A549 (cell line): ENCODE results near the gene TEP1. TPM values are rescaled to one million over a fixed set of nuclear protein-coding genes. Genes with fewer than 3 reads are reported as not detected.

ENCODE experiments used
- ATAC-seq, 2 experiments: fragments of 200-7000 bp in 1 of 2; fragments of >200 bp in 1 of 2; cut with Nextera tagmentation in 1 of 2; cut with Tn5 transposase in 1 of 2; 3 replicates each; pipeline versions ENCODE4 v1.8.0 to v1.9.1; 2018 to 2020; ENCODE audit warnings: mild to moderate bottlenecking in 1 of 2, moderate library complexity in 1 of 2
- CTCF ChIA-PET: fragments of 300-600 bp; sonication (Branson Sonifier 250); formaldehyde crosslinking; extraction: SDS; loops from one replicate; lab custom pipeline; 2021; ENCODE audit warnings: antibody characterized with exemption, inconsistent platforms; lab: Yijun Ruan, JAX
- POLR2A ChIA-PET: fragments of 350-600 bp; formaldehyde crosslinking; extraction: SDS; loops from one replicate; lab custom pipeline; 2021; ENCODE audit warnings: antibody characterized with exemption, inconsistent platforms; lab: Yijun Ruan, JAX
- DNase-seq, 2 experiments: peaks; one replicate each; pipeline versions ENCODE4 v3.0.0 to v3.0.0-alpha.2; 2011 to 2016; ENCODE audit warnings: low read depth in 1 of 2, low spot score in 1 of 2
- FAIRE-seq: peaks from 2 replicates; lab custom pipeline; 2011; peaks lifted over from hg19 to GRCh38; lab: Jason Lieb, UNC
- H3K27ac ChIP-seq, 2 experiments: fragments of >200 bp; sonication (Bioruptor Twin); formaldehyde crosslinking; 3 replicates each; pipeline ENCODE4 v1.5.1; 2016 to 2017
- H3K4me1 ChIP-seq: fragments of >200 bp; sonication (Bioruptor Twin); formaldehyde crosslinking; 3 replicates; pipeline ENCODE4 v1.6.1; 2016
- H3K4me2 ChIP-seq: fragments of >200 bp; sonication (Bioruptor Twin); formaldehyde crosslinking; 3 replicates; pipeline ENCODE4 v1.6.1; 2016
- H3K4me3 ChIP-seq: fragments of >200 bp; sonication (Bioruptor Twin); formaldehyde crosslinking; 3 replicates; pipeline ENCODE4 v1.5.1; 2016
- H3K9me3 ChIP-seq: fragments of >200 bp; sonication (Bioruptor Twin); formaldehyde crosslinking; 3 replicates; pipeline ENCODE4 v1.6.1; 2016
- ATOH8 ChIP-seq: fragments of 250-450 bp; sonication (Bioruptor Pico); IDR thresholded peaks from 2 replicates; pipeline ENCODE4 v1.5.0; 2020; ENCODE audit warnings: low read depth, mild to moderate bottlenecking, moderate library complexity
- BCL3 ChIP-seq: fragments of >200 bp; sonication (Bioruptor Twin); formaldehyde crosslinking; IDR thresholded peaks from 3 replicates; pipeline ENCODE4 v1.6.1; 2016
- CHD2 ChIP-seq: fragments of 150-350 bp; IDR thresholded peaks from 2 replicates; pipeline ENCODE4 v1.6.1; 2014; ENCODE audit warnings: low read length; ENCODE audit not compliant: partially characterized antibody
- CTCF ChIP-seq: fragments of >200 bp; sonication (Bioruptor Twin); formaldehyde crosslinking; IDR thresholded peaks from 3 replicates; pipeline ENCODE4 v1.5.1; 2016
- E2F6 ChIP-seq: IDR thresholded peaks from 2 replicates; pipeline ENCODE4 v1.6.1; 2012; ENCODE audit warnings: low read depth, borderline replicate concordance
- ESRRA ChIP-seq: fragments of 150-350 bp; IDR thresholded peaks from 2 replicates; pipeline ENCODE4 v1.6.1; 2014; ENCODE audit warnings: mild to moderate bottlenecking, low read length, borderline replicate concordance
- FOSB ChIP-seq: fragments of 250-450 bp; sonication (Bioruptor Pico); IDR thresholded peaks from 2 replicates; pipeline ENCODE4 v1.5.0; 2020; ENCODE audit warnings: mild to moderate bottlenecking, moderate library complexity
- FOSL2 ChIP-seq, 2 experiments: fragments of 450-650 bp in 1 of 2; fragments of >200 bp in 1 of 2; sonication (Bioruptor Twin) in 1 of 2; formaldehyde crosslinking; IDR thresholded peaks; 2 replicates each; pipeline versions ENCODE4 v1.5.0 to v1.6.1; 2016 to 2020; ENCODE audit warnings: mild to moderate bottlenecking in 1 of 2, moderate library complexity in 1 of 2
- GATA3 ChIP-seq: IDR thresholded peaks from 2 replicates; pipeline ENCODE4 v1.6.1; 2012; ENCODE audit warnings: borderline replicate concordance
- HMGXB4 ChIP-seq: fragments of 250-450 bp; sonication (Bioruptor Pico); IDR thresholded peaks from 2 replicates; pipeline ENCODE4 v1.5.0; 2021; ENCODE audit warnings: mild to moderate bottlenecking, moderate library complexity, borderline replicate concordance
- HOXA7 ChIP-seq: fragments of 250-450 bp; sonication (Bioruptor Pico); IDR thresholded peaks from 2 replicates; pipeline ENCODE4 v1.5.0; 2020; ENCODE audit warnings: mild to moderate bottlenecking, moderate library complexity
- HOXB13 ChIP-seq: fragments of 250-450 bp; sonication (Bioruptor Pico); IDR thresholded peaks from 2 replicates; pipeline ENCODE4 v1.5.0; 2020; ENCODE audit warnings: low read depth, mild to moderate bottlenecking, moderate library complexity
- KDM5A ChIP-seq: fragments of 200-600 bp; sonication (generic); IDR thresholded peaks from 2 replicates; pipeline ENCODE4 v1.6.1; 2016; ENCODE audit warnings: antibody characterized with exemption, mild to moderate bottlenecking
- MAX ChIP-seq: IDR thresholded peaks from 2 replicates; pipeline ENCODE4 v1.6.1; 2012
- MYC ChIP-seq: IDR thresholded peaks from 2 replicates; pipeline ENCODE4 v1.6.1; 2012; ENCODE audit warnings: mild to moderate bottlenecking, inconsistent platforms, low read length, improper control_type of control experiment, borderline replicate concordance
- NFE2L2 ChIP-seq: fragments of 150-350 bp; conservative IDR thresholded peaks from 2 replicates; pipeline ENCODE4 v1.6.1; 2014; ENCODE audit warnings: low read length
- NPAS2 ChIP-seq: fragments of 250-450 bp; sonication (Bioruptor Pico); IDR thresholded peaks from 2 replicates; pipeline ENCODE4 v1.8.0; 2022; ENCODE audit warnings: mild to moderate bottlenecking, moderate library complexity, borderline replicate concordance
- PHF8 ChIP-seq: fragments of 200-600 bp; sonication (generic); IDR thresholded peaks from 2 replicates; pipeline ENCODE4 v1.6.1; 2016; ENCODE audit warnings: low read depth, mild to moderate bottlenecking, antibody characterized with exemption, moderate library complexity, borderline replicate concordance
- REST ChIP-seq: fragments of 200-600 bp; sonication (generic); IDR thresholded peaks from 2 replicates; pipeline ENCODE4 v1.6.1; 2016; ENCODE audit warnings: antibody characterized with exemption, mild to moderate bottlenecking, moderate library complexity
- RFX5 ChIP-seq: fragments of 450-650 bp; IDR thresholded peaks from 2 replicates; pipeline ENCODE4 v1.7.1; 2014; ENCODE audit warnings: antibody characterized with exemption, mild to moderate bottlenecking, moderate library complexity
- RNF2 ChIP-seq: fragments of 200-600 bp; sonication (generic); IDR thresholded peaks from 2 replicates; pipeline ENCODE4 v1.6.1; 2016; ENCODE audit warnings: low read depth, mild to moderate bottlenecking, antibody characterized with exemption, moderate library complexity, borderline replicate concordance
- TFCP2L1 ChIP-seq: fragments of 250-450 bp; sonication (Bioruptor Pico); IDR thresholded peaks from 2 replicates; pipeline ENCODE4 v1.5.0; 2021; ENCODE audit warnings: mild to moderate bottlenecking
- TP53 ChIP-seq: fragments of 250-450 bp; sonication (Bioruptor Pico); IDR thresholded peaks from 2 replicates; pipeline ENCODE4 v1.5.0; 2021; ENCODE audit warnings: mild to moderate bottlenecking, moderate library complexity
- USF2 ChIP-seq: fragments of 450-650 bp; IDR thresholded peaks from 2 replicates; pipeline ENCODE4 v1.6.1; 2014; ENCODE audit warnings: antibody characterized with exemption
- ZSCAN20 ChIP-seq: fragments of 250-450 bp; sonication (Bioruptor Pico); IDR thresholded peaks from 2 replicates; pipeline ENCODE4 v1.8.0; 2022; ENCODE audit warnings: mild to moderate bottlenecking, moderate library complexity
- WGBS: methylation state at CpG from one replicate; pipeline ENCODE4 v1.1.6; 2017; ENCODE audit errors: missing lambda C conversion rate; 5-methylcytosine and 5-hydroxymethylcytosine counted together
- polyA plus RNA-seq, 4 experiments: library from polyadenylated mRNA; depleted of rRNA in 3 of 4; stranded (reverse); fragments of >200 nt; fragmentation: RNase III in 1 of 4; extraction: RNeasy Plus Mini Kit Qiagen cat#74134 plus additional on column Dnase treatment in 1 of 4; gene quantifications; 2 replicates in 3 of 4; 3 replicates in 1 of 4; pipeline ENCODE4 v1.2.3, GENCODE V29; 2011 to 2017

TEP1 gene
- polyA plus RNA-seq, 2 of the 4 experiments (the other 2 are of a cell fraction), result 6.8 to 17.5 TPM

GRCh38 chr14:20455355-20456300 is 42.3 kb upstream of the TEP1 start:
- POLR2A ChIA-PET, result interaction anchor here (0.6 to 3.4 kb wide), 9 partner anchors 8 to 226 kb away, joined by 3 to 38 read pairs (median 5); partner anchors contain the start of genes PARP2, PNP and TEP1
- H3K27ac ChIP-seq, result peak overlapping the region; percentile 85 to 96
- peak overlapping the region; percentile 73 for H3K4me3 ChIP-seq
- CTCF ChIA-PET, result interaction anchor here (0.7 to 1.8 kb wide), 10 partner anchors 8 to 228 kb away, joined by 3 to 7 read pairs (median 3); partner anchors contain the start of gene TEP1
- ATAC-seq, result peak; percentile 78 to 84
- TF ChIP-seq NPAS2 (CRISPR knock-in tag), result no peak
- peak; percentile 63; the same call in 1 of the 2 replicates for TF ChIP-seq KDM5A
- TF ChIP-seq HOXA7 (CRISPR knock-in tag), result no peak
- peak; percentile 82 for TF ChIP-seq CHD2
- TF ChIP-seq RNF2, result no peak
- no peak for TF ChIP-seq CTCF
- no peak for TF ChIP-seq TP53 (CRISPR knock-in tag)
- peak; percentile 4; the same call in 1 of the 2 replicates for TF ChIP-seq GATA3
- TF ChIP-seq USF2, result no peak
- TF ChIP-seq MYC, result no peak
- peak; percentile 55; the same call in 1 of the 2 replicates for TF ChIP-seq FOSB (CRISPR knock-in tag)
- no peak for TF ChIP-seq HOXB13 (CRISPR knock-in tag)
- TF ChIP-seq PHF8, result peak; percentile 65; the same call in 1 of the 2 replicates
- TF ChIP-seq HMGXB4, result no peak
- no peak for TF ChIP-seq ESRRA
- TF ChIP-seq REST, result peak; percentile 74
- TF ChIP-seq ZSCAN20, result no peak
- TF ChIP-seq NFE2L2, result no peak
- no peak for TF ChIP-seq BCL3
- TF ChIP-seq ATOH8, result no peak
- 0 out of 2 replicates have a peak, but pooled peaks have one; percentile 18 for TF ChIP-seq TFCP2L1 (CRISPR knock-in tag)
- no peak for TF ChIP-seq FOSL2 (IDR thresholded peaks at IDR 0.05)
- no peak for TF ChIP-seq FOSL2 (CRISPR knock-in tag; IDR thresholded peaks at IDR 0.05)
- TF ChIP-seq MAX, result peak; percentile 35; the same call in 1 of the 2 replicates
- TF ChIP-seq E2F6, result no peak; the same call in 1 of the 2 replicates
- TF ChIP-seq RFX5, result no peak
- H3K4me1 ChIP-seq, result peaks cover 32% of the 10 kb centered on the region
- no peaks in the 10 kb centered on the region for H3K9me3 ChIP-seq
- no peak for FAIRE-seq
- WGBS, result 2% methylated on average over 39 of the region's 39 CpGs
- H3K4me2 ChIP-seq, result peak overlapping the region; percentile 93
- DNase-seq, result peak in 1 of 2 experiments; percentile 73
